Fibroblast of lung (primary cell): Measurements from ENCODE around the gene NCKAP5. TPM values are rescaled to one million over a fixed set of nuclear protein-coding genes. Genes with fewer than 3 reads are reported as not detected.

Experiments used
- DNase-seq, 2 donors: peaks; one replicate each; pipeline versions ENCODE4 v3.0.0 to v3.0.0-alpha.2; 2010; ENCODE audit warnings: low read depth in 2 of 2
- H2AFZ ChIP-seq: 2 replicates; pipeline ENCODE4 v1.5.1; 2012; ENCODE audit warnings: low read length, control low read depth, inconsistent platforms
- H3K27ac ChIP-seq: 2 replicates; pipeline ENCODE4 v1.5.1; 2011; ENCODE audit warnings: low read length, control low read depth; ENCODE audit not compliant: insufficient read depth
- H3K27me3 ChIP-seq: 2 replicates; pipeline ENCODE4 v1.5.1; 2011; ENCODE audit warnings: mild to moderate bottlenecking, low read length; ENCODE audit not compliant: control insufficient read depth, insufficient read depth
- H3K36me3 ChIP-seq: 2 replicates; pipeline ENCODE4 v1.5.1; 2011; ENCODE audit warnings: low read length; ENCODE audit not compliant: control insufficient read depth, insufficient read depth
- H3K4me1 ChIP-seq: 2 replicates; pipeline ENCODE4 v1.5.1; 2011; ENCODE audit warnings: low read length; ENCODE audit not compliant: control insufficient read depth, insufficient read depth; ENCODE audit errors: extremely low read depth
- H3K4me2 ChIP-seq: 2 replicates; pipeline ENCODE4 v1.5.1; 2011; ENCODE audit warnings: low read length, control low read depth; ENCODE audit not compliant: insufficient read depth; ENCODE audit errors: extremely low read depth
- H3K4me3 ChIP-seq, 4 experiments: fragments of 200-600 bp in 1 of 4; sonication (generic) in 1 of 4; replicated peaks in 1 of 4; 2 replicates each; pipeline ENCODE4 v1.5.1; 2011 to 2016; ENCODE audit warnings: low read length in 4 of 4, low read depth in 3 of 4, mild to moderate bottlenecking in 3 of 4, control low read depth in 2 of 4, inconsistent platforms in 1 of 4, mixed read lengths in 1 of 4; ENCODE audit not compliant: insufficient read depth in 1 of 4; ENCODE audit errors: control extremely low read depth in 1 of 4
- H3K79me2 ChIP-seq: 2 replicates; pipeline ENCODE4 v1.5.1; 2012; ENCODE audit warnings: mild to moderate bottlenecking, low read length, inconsistent platforms; ENCODE audit not compliant: control insufficient read depth, insufficient read depth
- H3K9ac ChIP-seq: 2 replicates; pipeline ENCODE4 v1.5.1; 2011; ENCODE audit warnings: mild to moderate bottlenecking, low read length, control low read depth; ENCODE audit not compliant: insufficient read depth
- H3K9me3 ChIP-seq: 2 replicates; pipeline ENCODE4 v1.5.1; 2012; ENCODE audit warnings: low read depth, low read length; ENCODE audit not compliant: control insufficient read depth, insufficient read depth
- H4K20me1 ChIP-seq: 2 replicates; pipeline ENCODE4 v1.5.1; 2011; ENCODE audit warnings: low read length; ENCODE audit not compliant: control insufficient read depth, insufficient read depth; ENCODE audit errors: extremely low read depth
- CTCF ChIP-seq, 2 donors: IDR thresholded peaks in 1 of 2; conservative IDR thresholded peaks in 1 of 2; 1 replicate in 1 of 2; 2 replicates in 1 of 2; pipeline ENCODE4 v1.5.1; 2011 to 2012; ENCODE audit warnings: low read length in 2 of 2, control low read depth in 1 of 2, inconsistent platforms in 1 of 2, low read depth in 1 of 2, mild to moderate bottlenecking in 1 of 2
- EZH2 ChIP-seq: IDR thresholded peaks from 2 replicates; pipeline ENCODE4 v1.5.1; 2012; ENCODE audit warnings: low read length, control low read depth, mild to moderate bottlenecking; ENCODE audit errors: missing control alignments
- polyA plus RNA-seq, 2 donors: library from polyadenylated mRNA; depleted of rRNA in 1 of 2; stranded (reverse) in 1 of 2; unstranded in 1 of 2; fragments of >200 nt; gene quantifications; 2 replicates each; pipeline ENCODE4 v1.2.1, GENCODE V29; 2011 to 2012; ENCODE audit warnings: missing spikeins in 1 of 2
- total RNA-seq: library from RNA; depleted of rRNA; stranded (reverse); fragments of >200 nt; gene quantifications from 2 replicates; pipeline ENCODE4 v1.2.1, GENCODE V29; 2014

Gene NCKAP5
- total and polyA plus RNA-seq, 2 donors (not counting 1 experiment from before 2014, with no cell fraction given), result 2.6 to 6.2 TPM

GRCh38 chr2:133422931-133423351 lies 145.3 kb downstream of the NCKAP5 start:
- H3K27me3 ChIP-seq, result no peaks in the 10 kb centered on the region
- H3K4me3 ChIP-seq, result no peak overlapping the region
- no peaks in the 10 kb centered on the region for H3K9me3 ChIP-seq
- H3K4me1 ChIP-seq, result no peaks in the 10 kb centered on the region
- TF ChIP-seq EZH2 (no peak), CTCF (conservative IDR thresholded peaks at IDR 0.05 in 1 of 2, IDR thresholded peaks at IDR 0.05 in 1 of 2; ENCODE audit: low read depth in 1 of 2, low read length in 2 of 2) (no peak)
- H4K20me1 ChIP-seq, result no peaks in the 10 kb centered on the region
- no peak overlapping the region for H2AFZ ChIP-seq
- peak; percentile 33 to 79 for DNase-seq
- no peaks in the 10 kb centered on the region for H3K36me3 ChIP-seq
- H3K9ac ChIP-seq, result no peak overlapping the region
- H3K4me2 ChIP-seq, result no peak overlapping the region
- H3K79me2 ChIP-seq, result no peaks in the 10 kb centered on the region
- H3K27ac ChIP-seq, result no peak overlapping the region

- no peaks in the 10 kb centered on the region for H3K36me3 ChIP-seq
- no peak overlapping the region for H3K27ac ChIP-seq
- H3K27me3 ChIP-seq, result no peaks in the 10 kb centered on the region
- no peaks in the 10 kb centered on the region for H4K20me1 ChIP-seq
- DNase-seq, result peak; percentile 37 to 81
- no peak overlapping the region for H3K9ac ChIP-seq
- no peaks in the 10 kb centered on the region for H3K9me3 ChIP-seq
- H3K4me1 ChIP-seq, result no peaks in the 10 kb centered on the region
- no peak overlapping the region for H3K4me3 ChIP-seq
- TF ChIP-seq EZH2 (no peak), CTCF (conservative IDR thresholded peaks at IDR 0.05 in 1 of 2, IDR thresholded peaks at IDR 0.05 in 1 of 2; ENCODE audit: low read depth in 1 of 2, low read length in 2 of 2) (peak in 1 of 2 donors; percentile 6)
- no peaks in the 10 kb centered on the region for H3K79me2 ChIP-seq
- no peak overlapping the region for H3K4me2 ChIP-seq
- H2AFZ ChIP-seq, result no peak overlapping the region
These were observed 146.5 kb downstream of the NCKAP5 start for GRCh38 chr2:133421516-133422324.

- no peaks in the 10 kb centered on the region for H3K27me3 ChIP-seq
- H3K4me2 ChIP-seq, result no peak overlapping the region
- H3K27ac ChIP-seq, result no peak overlapping the region
- TF ChIP-seq CTCF (conservative IDR thresholded peaks at IDR 0.05 in 1 of 2, IDR thresholded peaks at IDR 0.05 in 1 of 2; ENCODE audit: low read depth in 1 of 2, low read length in 2 of 2) (no peak), EZH2 (no peak)
- no peaks in the 10 kb centered on the region for H4K20me1 ChIP-seq
- H3K9ac ChIP-seq, result no peak overlapping the region
- H2AFZ ChIP-seq, result no peak overlapping the region
- no peaks in the 10 kb centered on the region for H3K9me3 ChIP-seq
- DNase-seq, result no peak
- H3K36me3 ChIP-seq, result no peaks in the 10 kb centered on the region
- no peak overlapping the region for H3K4me3 ChIP-seq
- H3K4me1 ChIP-seq, result no peaks in the 10 kb centered on the region
- H3K79me2 ChIP-seq, result no peaks in the 10 kb centered on the region
These were observed 147.5 kb downstream of the NCKAP5 start for GRCh38 chr2:133420788-133421187.
